Measurements from ENCODE around the gene GRK5.
A peak's percentile ranks its signal among the peaks of the same experiment; 100 is the strongest.

Gene GRK5

DNA sequence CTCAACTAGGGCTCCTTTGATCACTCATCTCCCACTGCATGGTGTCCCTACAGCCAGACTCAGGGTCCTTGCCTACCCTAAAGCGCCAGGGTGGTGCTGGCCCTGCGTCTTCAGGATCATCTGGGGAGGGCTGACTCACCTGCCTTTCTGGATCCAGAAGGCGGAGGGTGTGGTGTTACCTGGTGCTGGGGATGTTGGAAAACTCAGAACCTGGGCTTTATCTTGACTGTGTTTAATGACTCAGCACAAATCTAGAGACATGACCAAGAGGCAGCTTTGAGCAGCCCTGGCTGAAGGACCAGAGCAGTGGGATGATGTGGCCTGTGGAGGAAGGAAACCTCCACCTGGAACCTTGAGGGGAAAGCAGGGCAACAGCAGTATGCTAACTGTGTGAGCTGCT is 96.5 kb downstream of the GRK5 start:
- DNase-seq = no peak

DNA sequence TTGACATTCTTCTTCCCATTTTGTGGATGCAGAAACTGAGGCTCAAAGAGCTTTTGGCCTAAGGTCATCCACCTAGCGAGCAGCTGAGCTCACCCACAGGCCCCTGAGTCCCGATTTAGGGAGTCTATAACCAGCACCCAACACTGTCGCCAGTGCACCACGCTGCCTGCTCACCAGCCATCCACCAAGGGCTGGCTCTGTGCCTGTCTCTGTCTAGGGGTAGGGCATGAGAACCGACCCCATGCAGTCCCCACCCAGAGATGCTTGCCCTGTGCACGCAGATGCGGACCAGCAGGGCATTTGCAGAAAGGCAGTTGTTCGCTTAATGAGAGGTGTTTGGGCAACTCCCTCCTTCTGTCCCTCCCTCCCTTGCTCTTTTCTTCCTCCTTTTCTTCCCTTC is 97.2 kb downstream of the GRK5 start:
- no peak for DNase-seq

DNA sequence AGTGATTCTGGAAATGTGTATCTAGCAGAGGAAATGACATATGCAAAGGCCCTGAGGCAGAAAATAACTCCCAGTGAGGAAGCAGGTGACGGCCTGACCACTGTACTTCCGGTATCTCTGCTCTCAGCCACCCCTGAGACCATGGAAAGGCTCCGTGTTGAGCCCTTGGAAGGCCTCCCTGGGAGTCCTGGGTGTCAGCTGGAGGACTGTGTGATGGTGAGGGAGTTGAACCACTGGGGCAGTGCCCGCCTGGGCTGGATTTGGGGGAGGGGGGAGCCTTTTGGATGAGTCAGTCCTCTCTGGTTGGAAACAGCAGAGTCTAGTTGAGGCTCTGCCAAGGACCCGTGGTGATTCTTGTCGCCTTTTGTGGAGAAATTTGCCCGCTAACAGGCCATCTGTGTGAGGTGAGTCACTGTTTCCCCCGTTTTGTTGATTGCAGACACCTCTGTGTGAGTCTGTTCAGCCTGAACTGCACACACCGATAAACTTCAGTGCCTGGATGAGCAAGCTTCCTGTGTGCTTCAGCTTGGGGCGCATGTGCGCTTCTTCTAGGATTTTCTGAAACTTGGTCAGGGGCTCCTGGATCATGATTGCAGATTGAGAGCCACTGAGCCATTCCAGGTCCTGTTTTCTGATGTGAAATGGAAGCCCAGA is 98.6 kb downstream of the GRK5 start:
- DNase-seq = peak; percentile 68

DNA sequence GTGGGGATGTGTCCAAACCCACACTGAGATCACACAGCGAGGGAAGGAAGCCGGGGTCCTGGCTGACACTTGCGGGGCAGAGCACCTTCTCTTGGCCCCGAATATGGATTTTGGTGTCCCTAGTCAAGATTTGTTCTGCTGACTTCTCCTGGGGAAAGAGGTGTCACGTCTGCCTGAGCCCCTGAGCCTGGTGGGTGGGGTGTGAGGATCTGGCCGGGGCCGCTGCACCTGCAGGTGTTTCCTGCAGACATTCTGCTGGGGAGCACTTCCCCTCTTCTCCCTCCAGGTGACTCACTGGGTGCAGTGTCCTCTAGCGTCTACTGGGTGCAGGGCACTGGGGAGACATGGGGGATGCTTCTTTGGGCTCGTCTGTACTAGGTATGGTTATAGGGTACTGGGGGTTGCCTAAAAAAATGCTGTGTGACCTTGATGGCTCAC is 99.2 kb downstream of the GRK5 start:
- DNase-seq = peak; percentile 58

DNA sequence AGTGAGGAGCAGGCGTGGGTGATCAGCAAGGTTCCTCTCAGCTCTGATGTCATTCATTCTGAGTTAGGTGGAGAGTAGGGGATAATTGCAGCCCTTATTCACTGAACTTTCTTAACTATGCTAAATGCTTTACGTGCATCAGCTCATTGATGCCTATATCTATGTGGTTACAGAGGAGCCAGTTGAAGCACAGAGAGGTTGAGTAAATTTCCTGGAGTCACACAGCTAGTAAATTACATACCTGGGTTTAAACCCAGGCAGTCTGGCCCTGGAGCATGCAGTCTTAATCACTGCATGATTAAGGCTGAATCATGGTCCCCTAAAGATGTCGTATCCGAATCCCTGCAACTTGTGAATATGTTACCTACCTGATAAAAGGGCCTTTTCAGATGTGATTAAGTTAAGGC is 99.6 kb downstream of the GRK5 start:
- DNase-seq = no peak

DNA sequence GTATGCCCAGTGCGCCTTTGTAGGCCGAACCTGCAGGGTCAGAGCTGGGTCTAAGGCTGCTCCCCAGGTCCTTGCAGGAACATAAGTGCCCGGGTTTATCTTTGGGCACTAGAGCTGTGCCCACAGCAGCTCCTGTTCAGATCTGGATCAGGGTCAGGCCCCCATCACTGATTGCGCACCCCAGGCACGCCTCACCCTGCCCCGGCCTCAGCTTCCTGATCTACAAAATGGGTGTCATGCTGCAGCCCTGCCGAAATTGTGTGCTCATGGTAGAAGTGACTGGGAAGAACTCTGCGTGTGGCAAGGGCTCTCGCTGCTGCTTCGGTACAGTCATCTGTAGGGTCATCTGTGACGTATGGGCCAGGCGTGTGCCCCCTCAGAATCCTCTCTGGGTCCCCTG is 100.7 kb downstream of the GRK5 start:
- DNase-seq = no peak

DNA sequence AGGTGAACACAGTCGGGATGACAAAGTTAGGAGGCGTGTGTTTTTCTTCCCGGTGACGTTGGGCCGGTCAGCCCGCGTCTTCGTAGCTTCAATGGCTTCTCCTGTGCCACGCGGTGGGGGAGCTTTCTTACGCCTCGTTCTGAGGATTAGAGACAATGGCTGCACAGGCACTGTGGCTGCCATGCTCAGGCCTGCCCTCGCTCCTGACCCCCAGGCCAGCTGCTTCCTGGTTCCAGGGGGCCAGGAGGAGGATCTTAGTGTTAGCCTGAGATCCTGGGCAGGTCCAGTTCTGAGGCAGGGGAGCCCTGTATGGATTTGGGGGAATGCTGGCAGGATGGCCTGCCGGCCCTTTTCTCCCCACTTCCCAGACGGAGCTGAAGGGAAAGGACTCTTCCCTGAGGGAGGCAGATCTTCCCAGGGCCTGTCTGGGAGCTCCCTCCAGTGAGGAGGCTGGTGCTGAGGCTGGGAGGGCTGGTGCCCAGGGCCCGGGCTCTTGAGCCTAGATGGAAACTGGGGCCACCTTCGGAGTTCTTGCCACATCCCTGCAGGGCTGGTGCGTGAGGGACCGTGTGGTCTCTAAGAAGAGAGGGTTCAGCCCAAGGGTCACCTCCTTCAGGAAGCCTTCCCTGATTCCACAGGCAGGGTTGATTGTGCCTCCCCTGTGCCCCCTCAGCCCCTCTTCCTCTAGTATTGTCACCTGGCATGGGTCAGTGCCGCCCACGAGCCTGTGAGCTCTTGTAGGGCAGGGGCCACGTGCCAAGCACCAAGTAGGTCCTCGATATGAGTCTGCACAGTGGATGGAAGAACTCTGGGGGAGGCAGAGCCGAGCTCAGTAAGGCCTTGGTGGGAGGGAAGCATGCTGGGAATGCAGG is 101.4 kb downstream of the GRK5 start:
- no peak for DNase-seq

DNA sequence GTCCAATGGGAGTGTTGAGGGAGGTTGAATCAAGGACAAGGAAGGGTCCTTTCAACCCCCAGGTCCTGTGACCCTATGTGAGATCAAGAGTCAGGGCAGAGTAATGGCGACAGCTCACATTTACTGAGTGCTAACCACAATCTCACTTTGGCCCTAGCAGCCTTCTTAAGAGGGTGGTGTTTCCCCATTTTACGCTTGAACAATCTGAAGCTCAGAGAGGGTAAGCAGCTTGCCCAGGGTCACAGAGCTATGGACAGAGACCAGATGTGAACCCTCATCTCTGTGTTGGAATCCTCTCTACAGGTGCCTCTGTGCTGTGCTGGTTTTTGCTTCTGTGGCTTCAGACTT is 102.0 kb downstream of the GRK5 start:
- DNase-seq = no peak

DNA sequence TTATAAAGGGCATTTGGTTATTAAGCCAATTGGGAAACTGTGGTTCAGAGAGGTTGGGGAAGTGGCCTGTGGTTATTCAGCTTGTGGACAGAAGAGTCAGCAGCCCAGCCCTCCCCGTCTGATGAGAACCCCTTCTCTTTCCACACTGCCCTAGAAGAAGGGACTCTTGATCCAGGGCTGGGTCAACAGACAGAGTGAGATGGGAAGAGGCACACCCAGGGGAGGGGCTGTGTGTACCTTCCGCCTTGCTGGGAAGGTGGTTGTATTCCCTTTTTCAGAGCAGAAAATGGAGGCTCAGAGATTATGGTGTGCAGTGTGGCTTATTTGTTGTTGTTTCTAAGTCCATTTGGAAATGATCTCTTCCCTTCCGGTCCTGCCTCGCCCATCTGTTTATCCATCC is 103.4 kb downstream of the GRK5 start:
- DNase-seq = no peak

DNA sequence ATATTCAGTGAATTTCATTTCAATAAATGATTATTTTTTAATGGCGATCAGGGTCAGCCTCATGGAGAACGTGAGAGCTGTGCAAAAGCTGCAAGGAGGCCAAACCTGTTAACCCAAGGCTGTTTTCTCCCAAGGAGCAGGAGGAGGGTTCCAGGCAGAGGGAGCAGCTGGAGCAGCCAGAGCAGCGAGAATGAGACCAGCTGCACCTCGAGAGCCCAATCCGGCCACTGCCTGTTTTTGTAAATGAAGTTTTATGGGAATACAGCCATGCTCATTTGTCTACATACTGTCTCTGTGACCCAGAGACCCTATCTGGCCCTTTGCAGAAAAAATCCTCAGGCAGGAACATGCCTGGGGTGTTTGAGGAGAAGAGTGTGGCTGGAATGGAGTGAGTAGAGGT is 104.9 kb downstream of the GRK5 start:
- DNase-seq = no peak

DNA sequence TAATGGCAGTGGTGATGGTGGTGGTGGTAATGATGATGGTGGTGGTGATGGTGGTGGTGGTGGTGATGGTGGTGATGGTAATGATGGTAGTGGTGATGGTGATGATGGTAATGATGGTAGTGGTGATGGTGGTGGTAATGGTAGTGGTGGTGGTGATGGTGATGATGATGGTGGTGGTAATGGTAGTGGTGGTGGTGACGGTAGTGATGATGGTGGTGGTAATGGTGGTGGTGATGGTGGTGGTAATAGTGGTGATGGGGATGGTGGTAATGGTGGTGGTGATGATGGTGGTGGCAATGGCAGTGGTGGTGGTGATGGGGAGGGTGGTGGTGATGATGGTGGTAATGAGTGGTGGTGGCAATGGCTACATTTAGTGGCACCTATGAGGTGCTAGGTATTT is 105.7 kb downstream of the GRK5 start:
- no peak for DNase-seq

DNA sequence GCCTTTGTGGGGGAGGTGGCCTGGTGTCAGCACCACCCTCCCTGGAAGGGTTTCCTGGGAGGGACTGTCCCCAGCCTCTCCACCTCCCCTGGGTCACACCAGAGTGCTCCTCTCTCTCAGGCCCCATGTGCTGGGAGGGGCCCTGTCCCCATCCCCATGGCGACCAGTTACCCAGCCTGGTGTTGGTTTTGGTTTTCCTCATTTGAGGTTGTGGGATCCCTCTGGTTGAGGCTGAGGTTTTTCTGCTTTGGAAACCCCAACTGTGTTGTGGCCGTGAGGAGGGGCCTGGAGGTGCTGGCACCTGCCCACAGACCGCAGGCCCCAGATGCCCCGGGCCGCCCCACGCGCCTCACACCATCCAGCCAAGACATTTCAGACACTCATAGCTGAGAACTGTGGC is 106.3 kb downstream of the GRK5 start:
- DNase-seq = no peak

DNA sequence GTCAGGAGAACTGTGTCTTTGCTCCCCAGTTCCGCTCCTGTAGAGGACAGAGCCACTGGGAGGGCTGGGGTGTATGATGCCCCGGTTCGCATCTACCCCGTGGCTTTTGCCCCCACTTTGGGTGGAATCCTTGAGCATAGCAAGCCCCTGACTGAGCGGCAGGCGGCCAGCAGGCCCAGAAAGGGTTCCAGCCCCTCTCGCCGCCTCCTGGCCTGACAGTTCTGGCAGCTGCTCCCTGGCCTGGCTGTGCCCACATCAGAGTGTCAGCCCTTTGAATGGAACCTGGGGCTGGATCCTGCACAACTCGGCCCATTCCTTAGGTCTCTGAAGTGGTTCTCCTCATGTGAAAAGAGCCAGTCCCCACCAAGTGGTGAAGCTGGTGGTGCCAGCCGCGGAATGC is 106.7 kb downstream of the GRK5 start:
- DNase-seq = no peak

DNA sequence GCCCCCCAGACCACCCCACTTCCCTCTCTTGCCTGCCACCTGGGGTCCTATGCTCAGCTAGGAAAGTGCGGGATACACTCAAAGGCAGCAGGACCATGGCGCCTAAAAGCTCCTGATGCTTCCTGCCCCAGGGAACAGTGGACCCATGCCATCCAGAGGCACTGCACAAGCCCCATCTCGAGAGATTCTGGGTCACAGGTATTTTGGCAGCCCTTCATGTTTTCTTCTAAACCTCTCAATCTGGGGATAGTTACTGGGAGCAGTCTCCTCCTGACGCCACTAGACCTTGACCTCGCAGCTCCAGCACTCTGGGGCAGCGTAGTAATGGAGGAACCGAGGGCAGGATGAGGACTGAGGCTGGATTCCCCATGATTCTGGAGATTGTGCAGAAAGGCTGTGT is 107.1 kb downstream of the GRK5 start:
- DNase-seq = no peak

DNA sequence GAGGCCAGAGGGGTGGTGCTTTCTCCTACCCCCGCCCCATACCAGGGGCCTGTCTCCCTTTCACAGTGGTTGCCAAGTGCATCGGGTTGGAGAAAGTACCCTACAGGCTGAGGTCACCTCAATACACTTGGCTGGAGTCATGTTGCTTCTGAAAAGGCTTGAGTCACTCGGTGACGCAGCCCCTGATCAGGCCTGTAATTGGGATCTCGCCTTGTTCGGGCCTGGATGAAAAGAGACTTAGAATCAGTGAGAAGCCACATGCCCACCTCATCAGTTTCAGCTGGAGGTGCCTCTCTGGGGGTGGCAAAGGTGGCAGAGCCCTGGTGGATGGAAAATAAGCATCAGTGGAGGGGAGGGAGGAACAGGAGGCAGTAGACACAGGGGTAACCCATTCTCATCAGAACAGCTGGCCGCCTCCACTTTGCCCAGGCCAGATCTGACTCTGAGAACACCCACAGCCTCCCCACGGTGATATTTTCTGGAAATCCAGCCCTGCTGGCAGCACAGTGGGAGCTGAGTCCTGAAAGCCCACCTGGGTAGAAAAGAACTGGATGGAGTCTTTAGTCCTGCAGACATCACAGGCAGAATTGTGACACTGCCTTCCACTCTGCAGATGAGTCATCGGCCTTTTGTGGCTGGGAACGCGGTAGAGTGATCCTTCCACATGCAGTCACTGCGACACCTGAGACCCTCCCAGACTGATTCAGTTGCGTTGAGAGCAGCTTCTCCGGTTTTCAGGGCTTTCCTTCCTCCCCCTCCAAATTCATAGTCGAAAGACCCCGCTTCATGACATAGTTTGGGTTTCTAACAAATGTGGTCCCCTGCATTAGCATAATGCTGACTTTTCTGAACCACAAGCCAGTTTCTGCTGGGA is 108.0 kb downstream of the GRK5 start:
- peak; percentile 59 for DNase-seq

DNA sequence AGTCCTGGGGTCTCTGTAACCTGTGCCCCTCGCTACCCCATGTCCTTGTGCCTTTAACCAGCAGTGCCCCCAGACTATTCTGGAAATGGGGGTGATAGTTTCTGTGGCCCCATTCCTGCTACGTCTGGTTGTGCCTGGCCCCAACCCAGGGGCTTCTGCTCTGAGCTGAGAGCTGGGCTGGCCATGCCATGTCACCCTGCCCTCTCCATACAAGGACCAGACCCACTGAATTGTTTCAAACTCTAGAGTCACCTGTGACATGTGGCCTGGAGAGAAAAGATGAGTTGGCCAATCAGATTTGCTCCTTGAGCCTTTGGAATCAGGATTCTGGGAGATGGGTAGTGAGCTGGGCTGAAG is 108.6 kb downstream of the GRK5 start:
- DNase-seq = no peak

DNA sequence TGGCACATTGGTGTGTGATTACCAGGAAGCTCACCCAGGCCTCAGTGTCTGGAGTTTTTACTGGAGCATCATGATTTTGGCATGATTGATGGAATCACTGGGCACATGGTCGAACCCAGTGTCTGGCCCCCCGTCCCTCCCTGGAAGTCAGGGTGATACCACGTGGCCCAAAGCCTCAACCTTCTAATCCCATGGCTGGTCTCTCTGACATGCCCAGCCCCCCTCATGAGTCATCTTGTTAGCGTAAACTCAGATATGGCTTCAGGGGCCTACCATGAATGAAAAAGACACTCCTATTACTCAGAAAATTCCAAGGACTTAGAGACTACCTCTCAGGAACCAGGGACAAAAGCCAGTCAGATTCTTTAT is 109.3 kb downstream of the GRK5 start:
- no peak for DNase-seq

DNA sequence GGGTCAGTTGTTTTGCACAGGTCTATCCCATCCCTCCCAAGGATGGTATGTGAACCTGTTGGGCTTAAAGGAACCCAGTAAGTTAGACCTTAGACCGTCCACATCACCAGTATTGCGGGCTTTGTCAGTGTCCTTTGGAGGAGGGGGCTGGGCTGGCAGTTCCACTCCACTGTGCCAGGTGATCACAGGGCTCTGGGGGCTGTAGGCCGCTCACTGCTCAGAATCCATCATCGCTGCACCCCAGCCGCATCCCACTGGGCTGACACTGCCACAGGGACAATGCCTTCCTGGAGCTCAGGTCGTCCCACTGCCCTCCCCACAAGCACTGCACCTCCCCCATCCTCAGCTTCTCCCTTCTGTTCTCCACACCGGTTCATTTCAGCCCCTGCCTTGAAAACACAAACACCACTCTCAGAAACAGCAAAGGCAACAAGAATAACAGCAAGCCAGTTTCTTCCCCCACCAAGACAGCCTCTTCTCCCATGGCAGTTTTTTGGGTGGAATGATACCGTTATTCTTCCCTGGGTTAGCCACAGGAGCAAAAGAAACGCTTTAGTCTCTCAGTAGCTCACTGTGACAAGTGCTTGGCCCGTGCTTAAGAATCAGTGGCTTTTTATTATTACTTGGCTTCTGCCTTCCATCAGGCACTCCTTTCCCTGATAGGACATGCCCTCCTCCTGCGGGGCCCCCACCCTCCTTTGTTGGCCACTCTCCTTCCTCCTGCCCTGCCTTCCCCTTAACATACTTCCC is 111.2 kb downstream of the GRK5 start:
- no peak for DNase-seq

DNA sequence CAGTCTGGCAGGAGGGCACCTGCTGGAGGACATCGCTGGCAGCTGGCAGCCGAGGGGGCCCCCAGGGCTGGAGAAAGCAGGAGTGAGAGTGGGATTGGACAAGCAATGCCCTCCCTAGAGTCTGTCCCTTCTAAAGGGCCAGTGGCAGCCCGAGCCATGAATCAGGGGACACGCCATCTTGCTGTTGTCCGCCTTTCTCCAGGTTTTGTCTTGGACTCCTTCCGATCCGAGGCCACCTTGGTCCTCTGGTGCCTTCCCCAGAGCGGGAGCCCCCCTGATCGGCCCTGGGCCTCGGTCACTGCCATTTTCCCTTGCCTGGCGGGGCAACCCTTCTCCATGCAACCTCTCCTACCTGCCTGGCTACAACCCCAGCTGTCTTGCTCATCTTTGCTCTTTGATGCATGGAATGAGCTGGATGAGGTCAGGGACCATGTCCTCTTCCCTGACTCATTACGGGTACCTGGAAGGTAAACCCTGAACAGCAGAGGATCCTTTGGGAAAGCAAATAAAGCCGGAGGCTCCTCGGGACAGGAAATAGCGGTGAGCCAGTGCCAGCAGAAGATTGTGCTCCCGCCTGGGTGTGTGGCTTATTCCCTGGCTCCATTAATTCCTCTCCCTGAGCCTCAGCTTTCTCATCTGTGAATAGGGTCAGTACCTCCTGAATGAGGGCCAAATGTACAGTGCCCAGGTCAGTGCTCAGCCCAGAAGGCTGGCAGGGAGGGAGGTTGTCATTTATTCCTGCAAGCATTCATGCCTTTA is 112.0 kb downstream of the GRK5 start:
- no peak for DNase-seq

DNA sequence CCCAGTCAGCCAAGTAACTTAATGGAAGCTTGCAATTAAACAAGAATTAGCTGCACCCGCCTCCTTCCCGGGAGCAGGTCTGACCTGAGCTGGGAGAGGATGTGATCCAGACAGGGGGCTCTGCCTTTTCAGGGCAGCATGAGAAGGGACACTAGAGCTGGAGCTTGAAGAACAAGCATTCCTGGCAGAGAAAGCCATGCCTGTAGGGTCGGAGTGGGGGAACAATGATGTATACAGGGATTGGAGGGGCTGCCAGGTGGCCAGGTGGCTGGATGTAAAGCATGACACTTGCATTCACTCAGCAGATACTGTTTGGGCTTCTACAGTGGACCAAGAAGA is 112.5 kb downstream of the GRK5 start:
- DNase-seq = no peak

DNA sequence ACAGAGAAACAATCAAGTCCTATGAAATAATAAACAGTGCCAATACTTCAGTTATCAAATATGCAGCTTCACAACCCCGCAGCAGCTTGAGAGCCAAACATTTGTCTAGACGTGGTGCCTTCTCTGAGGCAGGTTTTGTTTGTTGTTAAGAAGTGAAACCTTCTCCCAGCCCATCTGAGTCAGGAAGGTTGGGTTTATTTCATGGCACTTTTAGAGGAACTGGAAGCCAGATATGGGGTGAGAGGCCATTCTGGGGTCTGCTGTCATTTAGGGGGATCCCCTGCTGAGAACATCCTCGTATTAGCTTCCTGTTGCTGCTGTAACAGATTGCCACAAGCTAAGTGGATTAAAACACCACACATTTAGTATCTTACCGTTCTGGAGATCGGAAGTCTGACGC is 113.6 kb downstream of the GRK5 start:
- DNase-seq = no peak

All from stimulated activated CD4-positive, alpha-beta T cell treated with anti-CD3 and anti-CD28 coated beads, Interleukin-12 subunit alpha, Interleukin-12 subunit beta, amount 100 ng/mL, for 4 hours (primary cell).